Breast epithelium (tissue), 3 donors: ENCODE measurements around the gene CAMK4.

Experiments used
- CTCF ChIP-seq, 3 donors: fragments of 450-650 bp; IDR thresholded peaks; one replicate each; pipeline ENCODE4 v1.5.1; 2016 to 2017; ENCODE audit warnings: antibody characterized with exemption in 3 of 3, mild to moderate bottlenecking in 3 of 3, moderate library complexity in 3 of 3
- POLR2A ChIP-seq: fragments of 450-650 bp; IDR thresholded peaks from one replicate; pipeline ENCODE4 v1.6.1; 2016; ENCODE audit warnings: antibody characterized with exemption, mild to moderate bottlenecking, moderate library complexity
- POLR2AphosphoS5 ChIP-seq, 3 donors: sonication (generic); formaldehyde crosslinking; IDR thresholded peaks; one replicate each; pipeline ENCODE4 v1.6.1; 2017; ENCODE audit warnings: antibody characterized with exemption in 3 of 3

GRCh38 chr5:111367115-111367514 lies 142.9 kb downstream of the CAMK4 start:
- TF ChIP-seq POLR2AphosphoS5 (IDR thresholded peaks at IDR 0.05) (no peak), CTCF (IDR thresholded peaks at IDR 0.05) (no peak), POLR2A (no peak)
